Measurements from ENCODE around the gene NACAD.

The NACAD gene

DNA sequence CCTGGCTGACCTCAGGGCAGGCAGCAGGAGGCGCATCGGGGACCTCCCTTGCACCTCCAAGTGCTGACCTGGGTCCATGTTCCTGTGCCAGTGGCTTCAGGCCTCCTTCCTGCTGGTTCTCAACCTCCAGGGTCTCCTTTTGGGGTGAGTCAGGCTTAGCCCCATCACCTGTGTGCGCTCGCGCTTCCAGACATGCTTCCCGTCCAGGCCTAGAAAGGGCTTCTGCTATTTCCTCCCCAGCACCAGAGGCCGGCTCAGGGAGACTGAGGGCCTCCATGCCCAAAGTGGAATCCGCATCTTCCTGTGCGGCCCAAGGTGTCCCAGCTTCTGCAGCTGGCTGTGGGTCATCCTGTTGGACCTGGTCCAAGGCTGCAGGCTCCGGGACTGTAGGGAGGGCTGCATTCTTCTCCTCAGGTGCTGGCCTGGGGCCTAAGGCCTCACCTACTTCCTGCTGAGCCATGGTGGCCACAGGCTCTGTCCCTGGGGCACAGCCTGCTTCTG, 5.9 kb downstream of the NACAD start:
- TF ChIP-seq CTCF (IDR thresholded peaks at IDR 0.05; ENCODE audit: borderline replicate concordance, insufficient read depth, low read depth, low read length) = no peak
- no peak overlapping the region for H3K4me3 ChIP-seq (ENCODE audit: low read depth, low read length)

GRCh38 chr7:45082031-45082830, 6.5 kb downstream of the NACAD start:
- no peak for TF ChIP-seq CTCF (IDR thresholded peaks at IDR 0.05; ENCODE audit: borderline replicate concordance, insufficient read depth, low read depth, low read length)
- no peak overlapping the region for H3K4me3 ChIP-seq (ENCODE audit: low read depth, low read length)

DNA sequence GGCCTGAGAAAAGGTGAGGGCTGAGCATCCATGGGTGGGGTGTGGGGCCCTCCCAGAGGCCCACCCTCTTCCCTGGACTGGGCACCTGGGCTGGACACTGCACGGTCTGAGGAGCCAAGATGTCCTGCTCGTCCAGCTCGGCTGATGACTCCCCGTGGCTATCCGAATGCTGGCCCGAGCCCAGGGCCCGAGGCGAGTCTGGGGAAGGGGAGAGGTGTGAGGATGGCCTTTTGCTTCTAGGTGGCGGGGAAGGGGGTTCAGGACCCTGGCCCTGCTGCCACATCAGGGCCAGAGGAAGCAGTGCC, 7.1 kb downstream of the NACAD start:
- TF ChIP-seq CTCF (IDR thresholded peaks at IDR 0.05; ENCODE audit: borderline replicate concordance, insufficient read depth, low read depth, low read length) = no peak
- no peak overlapping the region for H3K4me3 ChIP-seq (ENCODE audit: low read depth, low read length)

DNA sequence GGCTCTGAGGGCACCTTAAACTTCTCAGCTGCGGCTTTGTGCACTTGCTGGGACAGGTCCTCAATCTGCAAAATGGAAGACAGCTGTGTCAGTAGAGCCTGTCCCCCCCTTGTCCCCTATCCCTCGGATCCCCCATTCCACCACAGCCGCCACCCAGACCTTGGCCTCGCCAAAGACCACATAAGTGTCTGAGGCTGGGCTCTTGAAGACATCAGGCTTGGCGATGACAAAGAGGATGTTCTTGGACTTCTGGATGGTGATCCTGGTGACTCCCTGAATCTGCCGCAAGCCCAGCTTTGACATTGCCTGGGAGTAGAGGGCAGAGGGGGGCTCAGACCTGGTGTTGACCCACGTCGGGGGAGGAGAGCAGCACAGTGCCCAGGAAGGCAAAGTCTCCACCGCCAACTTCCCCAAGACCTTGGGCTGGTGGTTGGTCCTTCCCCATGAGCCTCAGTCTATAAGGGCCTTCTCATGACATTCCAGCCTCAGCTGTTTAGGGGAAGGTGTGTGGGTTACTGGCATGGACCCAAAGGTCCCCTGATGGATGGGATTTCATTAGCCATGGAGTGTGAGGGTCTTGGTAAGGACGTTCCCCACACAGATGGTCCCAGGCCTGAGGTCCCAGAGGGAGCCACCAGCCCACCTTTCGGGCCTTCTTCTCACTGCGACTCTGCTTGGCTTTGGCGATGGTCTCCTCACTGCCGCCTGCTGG, 7.7 kb downstream of the NACAD start:
- no peak for TF ChIP-seq CTCF (IDR thresholded peaks at IDR 0.05; ENCODE audit: borderline replicate concordance, insufficient read depth, low read depth, low read length)
- no peak overlapping the region for H3K4me3 ChIP-seq (ENCODE audit: low read depth, low read length)

GRCh38 chr7:45080265-45080957, 8.4 kb downstream of the NACAD start:
- no peak for TF ChIP-seq CTCF (IDR thresholded peaks at IDR 0.05; ENCODE audit: borderline replicate concordance, insufficient read depth, low read depth, low read length)
- H3K4me3 ChIP-seq (ENCODE audit: low read depth, low read length) = no peak overlapping the region

GRCh38 chr7:45078125-45078681, 10.6 kb downstream of the NACAD start:
- no peak overlapping the region for H3K4me3 ChIP-seq (ENCODE audit: low read depth, low read length)
- TF ChIP-seq CTCF (IDR thresholded peaks at IDR 0.05; ENCODE audit: borderline replicate concordance, insufficient read depth, low read depth, low read length) = no peak

Data from GM12875 (cell line).